Subcutaneous adipose tissue (tissue), 4 donors: ENCODE results near the gene GID4. TPM values are rescaled to one million over a fixed set of nuclear protein-coding genes. Genes with fewer than 3 reads are reported as not detected.

Source experiments
- CTCF ChIP-seq: fragments of 450-650 bp; IDR thresholded peaks from one replicate; pipeline ENCODE4 v1.5.1; 2016; ENCODE audit warnings: low read depth, mild to moderate bottlenecking, control low read depth, antibody characterized with exemption, moderate library complexity
- total RNA-seq, 4 donors: library from RNA; depleted of rRNA; stranded (reverse); fragments of >200 nt; gene quantifications; one replicate each; pipeline ENCODE4 v1.1.0, GENCODE V29; 2016

The GID4 gene
- total RNA-seq, 4 donors from 2014 or later, result 17.0 to 29.8 (median 19.2) TPM

GRCh38 chr17:17999364-18000029 is 39.7 kb upstream of the GID4 start:
- no peak for TF ChIP-seq CTCF

- no peak for TF ChIP-seq CTCF
Measured at GRCh38 chr17:18000030-18000408, 39.2 kb upstream of the GID4 start.

- TF ChIP-seq CTCF, result no peak
Measured at GRCh38 chr17:18002171-18002570, 37.0 kb upstream of the GID4 start.

GRCh38 chr17:18004345-18004744 is 34.9 kb upstream of the GID4 start:
- no peak for TF ChIP-seq CTCF

GRCh38 chr17:18004884-18005305 is 34.3 kb upstream of the GID4 start:
- no peak for TF ChIP-seq CTCF

- TF ChIP-seq CTCF, result no peak
Measured at GRCh38 chr17:18005496-18005895, 33.7 kb upstream of the GID4 start.

- TF ChIP-seq CTCF, result no peak
Measured at GRCh38 chr17:18006495-18007239, 32.5 kb upstream of the GID4 start.
